ENCODE data around the gene CPA1.

CPA1 gene

GRCh38 chr7:130380861-130381455 lies 664 bp downstream of the CPA1 start:
- DNase-seq = no peak
- Histone ChIP-seq H3K27ac (peak overlapping the region; percentile 65), H3K27me3 (ENCODE audit: insufficient read depth, low read depth, severe bottlenecking) (no peaks in the 10 kb centered on the region), H3K36me3 (no peaks in the 10 kb centered on the region), H3K9me3 (ENCODE audit: severe bottlenecking) (peaks cover 3% of the 10 kb centered on the region), H3K4me3 (ENCODE audit: low read depth, low read length) (no peak overlapping the region)
- TF ChIP-seq, protein P1, sequence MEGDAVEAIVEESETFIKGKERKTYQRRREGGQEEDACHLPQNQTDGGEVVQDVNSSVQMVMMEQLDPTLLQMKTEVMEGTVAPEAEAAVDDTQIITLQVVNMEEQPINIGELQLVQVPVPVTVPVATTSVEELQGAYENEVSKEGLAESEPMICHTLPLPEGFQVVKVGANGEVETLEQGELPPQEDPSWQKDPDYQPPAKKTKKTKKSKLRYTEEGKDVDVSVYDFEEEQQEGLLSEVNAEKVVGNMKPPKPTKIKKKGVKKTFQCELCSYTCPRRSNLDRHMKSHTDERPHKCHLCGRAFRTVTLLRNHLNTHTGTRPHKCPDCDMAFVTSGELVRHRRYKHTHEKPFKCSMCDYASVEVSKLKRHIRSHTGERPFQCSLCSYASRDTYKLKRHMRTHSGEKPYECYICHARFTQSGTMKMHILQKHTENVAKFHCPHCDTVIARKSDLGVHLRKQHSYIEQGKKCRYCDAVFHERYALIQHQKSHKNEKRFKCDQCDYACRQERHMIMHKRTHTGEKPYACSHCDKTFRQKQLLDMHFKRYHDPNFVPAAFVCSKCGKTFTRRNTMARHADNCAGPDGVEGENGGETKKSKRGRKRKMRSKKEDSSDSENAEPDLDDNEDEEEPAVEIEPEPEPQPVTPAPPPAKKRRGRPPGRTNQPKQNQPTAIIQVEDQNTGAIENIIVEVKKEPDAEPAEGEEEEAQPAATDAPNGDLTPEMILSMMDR (IDR thresholded peaks at IDR 0.05; ENCODE audit: low read depth, low read length) = no peak

GRCh38 chr7:130381468-130382312 lies 1.4 kb downstream of the CPA1 start:
- no peak overlapping the region for H3K4me3 ChIP-seq (ENCODE audit: low read depth, low read length)
- DNase-seq = no peak
- H3K36me3 ChIP-seq = no peaks in the 10 kb centered on the region
- no peak overlapping the region; the same call in 1 of the 2 replicates for H3K27ac ChIP-seq
- H3K9me3 ChIP-seq (ENCODE audit: severe bottlenecking) = no peaks in the 10 kb centered on the region
- TF ChIP-seq, protein P1 (IDR thresholded peaks at IDR 0.05; ENCODE audit: low read depth, low read length) = no peak
- no peaks in the 10 kb centered on the region for H3K27me3 ChIP-seq (ENCODE audit: insufficient read depth, low read depth, severe bottlenecking)

GRCh38 chr7:130383187-130383980 lies 3.1 kb downstream of the CPA1 start:
- Histone ChIP-seq H3K36me3 (no peaks in the 10 kb centered on the region), H3K9me3 (ENCODE audit: severe bottlenecking) (no peaks in the 10 kb centered on the region), H3K27me3 (ENCODE audit: insufficient read depth, low read depth, severe bottlenecking) (no peaks in the 10 kb centered on the region), H3K27ac (no peak overlapping the region), H3K4me3 (ENCODE audit: low read depth, low read length) (no peak overlapping the region)
- TF ChIP-seq, protein P1 (IDR thresholded peaks at IDR 0.05; ENCODE audit: low read depth, low read length) = no peak
- no peak for DNase-seq

DNA sequence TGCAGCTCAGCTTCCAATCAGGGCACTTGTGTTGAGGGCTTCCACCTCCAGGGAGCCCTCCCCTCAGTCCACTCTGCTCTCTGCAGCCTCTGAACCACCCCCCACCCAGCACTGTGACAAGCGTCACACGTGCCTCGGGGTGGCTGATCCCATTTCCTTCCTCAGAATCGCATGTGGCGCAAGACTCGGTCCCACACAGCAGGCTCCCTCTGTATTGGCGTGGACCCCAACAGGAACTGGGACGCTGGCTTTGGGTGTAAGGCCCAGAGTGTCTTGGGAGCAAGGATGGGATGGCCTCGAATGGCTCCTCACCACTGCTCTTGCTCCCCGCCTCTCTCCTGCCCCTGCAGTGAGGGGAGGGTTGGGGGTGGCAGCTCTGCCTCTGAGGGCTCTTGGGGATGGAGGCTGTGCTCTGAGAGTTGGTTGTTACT lies 4.1 kb downstream of the CPA1 start:
- Histone ChIP-seq H3K9me3 (ENCODE audit: severe bottlenecking) (no peaks in the 10 kb centered on the region), H3K27ac (no peak overlapping the region), H3K36me3 (no peaks in the 10 kb centered on the region), H3K27me3 (ENCODE audit: insufficient read depth, low read depth, severe bottlenecking) (no peaks in the 10 kb centered on the region), H3K4me3 (ENCODE audit: low read depth, low read length) (no peak overlapping the region)
- no peak for DNase-seq
- TF ChIP-seq, protein P1 (IDR thresholded peaks at IDR 0.05; ENCODE audit: low read depth, low read length) = no peak

DNA sequence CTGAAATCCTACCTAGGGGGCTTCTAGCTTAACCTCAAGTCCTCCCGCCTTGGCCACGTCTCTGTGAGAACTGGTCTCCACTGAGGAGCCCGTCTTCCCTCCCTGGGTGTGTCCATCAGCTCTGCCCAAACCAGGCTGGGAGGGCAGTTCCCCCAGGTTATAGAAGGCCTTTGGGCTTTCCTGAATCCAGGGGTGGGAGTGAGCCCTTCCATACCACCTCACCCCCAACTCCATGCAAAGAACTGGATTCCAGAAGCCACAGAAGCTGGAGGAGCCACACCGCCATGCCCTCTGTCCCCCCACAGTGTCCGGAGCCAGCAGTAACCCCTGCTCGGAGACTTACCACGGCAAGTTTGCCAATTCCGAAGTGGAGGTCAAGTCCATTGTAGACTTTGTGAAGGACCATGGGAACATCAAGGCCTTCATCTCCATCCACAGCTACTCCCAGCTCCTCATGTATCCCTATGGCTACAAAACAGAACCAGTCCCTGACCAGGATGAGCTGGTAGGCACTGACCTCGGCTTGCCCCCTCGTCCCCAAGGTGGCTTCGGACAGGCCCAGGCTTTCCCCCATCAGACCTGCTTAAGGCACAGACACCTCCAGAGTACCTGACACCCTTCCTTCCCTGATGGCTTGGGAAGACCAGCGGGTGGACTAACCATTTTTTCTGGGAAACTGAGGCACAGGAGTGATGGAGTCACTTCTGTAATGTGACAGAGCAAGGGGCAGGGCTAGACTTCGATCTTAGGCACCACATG lies 4.7 kb downstream of the CPA1 start:
- DNase-seq = no peak
- H3K27ac ChIP-seq = no peak overlapping the region
- no peaks in the 10 kb centered on the region for H3K36me3 ChIP-seq
- TF ChIP-seq, protein P1 (IDR thresholded peaks at IDR 0.05; ENCODE audit: low read depth, low read length) = no peak
- H3K9me3 ChIP-seq (ENCODE audit: severe bottlenecking) = no peaks in the 10 kb centered on the region
- H3K27me3 ChIP-seq (ENCODE audit: insufficient read depth, low read depth, severe bottlenecking) = no peaks in the 10 kb centered on the region
- H3K4me3 ChIP-seq (ENCODE audit: low read depth, low read length) = no peak overlapping the region
